Right atrium auricular region (tissue), 2 donors: ENCODE measurements around the gene GASK1A. TPM values are rescaled to one million over a fixed set of nuclear protein-coding genes. Genes with fewer than 3 reads are reported as not detected.
A peak's percentile ranks its signal among the peaks of the same experiment; 100 is the strongest.

ENCODE experiments used
- DNase-seq: peaks from one replicate; pipeline ENCODE4 v3.0.0-alpha.2; 2019; ENCODE audit warnings: low spot score
- H3K27ac ChIP-seq, 2 donors: fragments of 200-600 bp; sonication (generic); 1 replicate in 1 of 2; 2 replicates in 1 of 2; pipeline ENCODE4 v1.5.1; 2016 to 2019
- H3K27me3 ChIP-seq, 2 donors: fragments of 200-600 bp; sonication (generic); one replicate each; pipeline versions ENCODE4 v1.5.1 to v1.6.0; 2017 to 2019
- H3K36me3 ChIP-seq: fragments of 200-600 bp; sonication (generic); one replicate; pipeline ENCODE4 v1.5.1; 2016
- H3K4me1 ChIP-seq, 2 donors: fragments of 200-600 bp; sonication (generic); one replicate each; pipeline versions ENCODE4 v1.5.1 to v1.6.0; 2017 to 2019
- H3K4me3 ChIP-seq, 2 donors: fragments of 200-600 bp; sonication (generic); 1 replicate in 1 of 2; 2 replicates in 1 of 2; pipeline ENCODE4 v1.5.1; 2017 to 2019; ENCODE audit warnings: mild to moderate bottlenecking in 1 of 2, moderate library complexity in 1 of 2
- H3K9me3 ChIP-seq, 2 donors: fragments of 200-600 bp; sonication (generic); one replicate each; pipeline ENCODE4 v1.5.1; 2019
- CTCF ChIP-seq, 2 donors: fragments of 200-600 bp; sonication (generic); IDR thresholded peaks; one replicate each; pipeline ENCODE4 v1.5.1; 2019; ENCODE audit warnings: antibody characterized with exemption in 2 of 2
- total RNA-seq, 2 donors: library from RNA; depleted of rRNA; stranded (reverse); fragments of >200 nt; gene quantifications; one replicate each; pipeline ENCODE4 v1.1.0, GENCODE V29; 2016

Gene GASK1A
- total RNA-seq, 2 donors from 2014 or later: 1.5 to 2.1 TPM

DNA sequence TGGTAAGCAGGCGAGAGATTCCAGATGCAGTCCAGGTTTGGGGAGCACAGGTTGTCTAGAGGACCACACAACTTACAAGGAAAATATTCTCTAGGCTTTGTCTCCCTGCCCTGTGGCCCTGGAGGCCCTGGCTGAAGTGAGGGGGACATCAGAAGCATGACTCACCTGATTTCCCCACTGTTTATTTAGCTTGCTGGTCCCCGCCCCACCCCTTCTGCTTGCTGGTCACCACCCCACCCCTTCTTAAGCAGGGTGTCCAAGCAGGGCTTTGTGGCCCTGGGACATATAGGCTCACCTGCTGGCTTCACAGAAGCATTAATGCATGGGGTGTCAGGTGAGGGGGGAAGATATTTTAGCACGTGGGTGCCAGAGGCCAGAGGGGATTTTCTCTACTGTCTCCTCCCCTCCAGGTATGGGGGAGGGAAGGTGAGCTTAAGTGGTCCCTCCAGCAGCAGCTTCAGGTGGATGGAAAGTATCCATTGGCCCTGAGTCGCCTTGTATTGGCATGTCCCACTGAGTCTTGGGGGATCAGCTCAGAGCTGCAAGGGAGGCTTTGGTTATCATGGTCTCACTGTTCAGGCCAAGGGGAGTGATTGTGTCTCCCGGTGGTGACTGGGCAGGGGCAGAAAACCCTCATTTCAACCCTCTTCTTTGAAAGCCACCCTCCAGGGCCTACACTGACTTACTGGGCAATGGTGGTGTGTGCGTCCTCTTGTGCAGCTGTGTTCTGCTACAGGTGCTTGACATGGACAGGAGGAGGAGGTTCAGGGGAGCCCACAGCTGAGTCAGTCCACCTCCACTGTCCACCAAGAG, 49.8 kb downstream of the GASK1A start:
- Histone ChIP-seq H3K4me3 (no peak overlapping the region), H3K4me1 (no peaks in the 10 kb centered on the region), H3K27me3 (no peaks in the 10 kb centered on the region), H3K27ac (no peak overlapping the region), H3K36me3 (no peaks in the 10 kb centered on the region), H3K9me3 (no peaks in the 10 kb centered on the region)
- DNase-seq: no peak
- no peak for TF ChIP-seq CTCF (IDR thresholded peaks at IDR 0.05)

DNA sequence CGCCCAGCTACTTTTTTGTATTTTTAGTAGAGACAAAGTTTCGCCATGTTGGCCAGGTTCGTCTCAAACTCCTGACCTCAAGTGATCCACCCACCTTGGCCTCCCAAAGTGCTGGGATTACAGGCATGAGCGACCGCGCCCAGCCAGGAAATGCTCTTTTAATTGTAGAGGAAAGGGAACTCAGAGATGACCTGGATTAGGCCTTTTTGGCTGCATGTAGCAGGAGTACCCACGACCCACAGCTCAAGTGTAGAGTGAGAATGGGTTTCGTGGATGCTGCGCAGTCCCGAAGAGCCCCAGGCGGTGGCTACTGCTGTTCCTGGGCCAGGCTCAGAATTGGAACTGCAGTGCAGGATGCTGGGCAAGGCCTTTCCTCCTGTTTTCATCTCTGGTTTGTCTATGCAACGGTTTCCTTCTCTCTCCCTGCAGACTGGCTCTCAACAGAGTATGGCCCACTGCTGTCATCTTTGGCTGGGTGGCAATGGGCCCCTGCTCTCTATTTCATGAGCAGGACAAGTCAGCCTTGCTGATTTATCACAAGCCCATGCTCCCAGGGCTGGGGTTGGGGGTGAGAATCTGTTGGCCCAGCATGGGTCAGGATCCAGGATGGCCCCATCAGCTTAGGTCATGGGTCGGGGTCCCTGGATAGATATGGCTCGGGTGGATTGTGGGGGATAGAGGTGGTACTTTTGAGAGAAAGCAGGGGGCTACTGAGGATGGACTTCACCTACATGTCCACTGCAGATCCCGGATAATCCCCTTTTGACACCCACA, 51.2 kb downstream of the GASK1A start:
- Histone ChIP-seq H3K9me3 (no peaks in the 10 kb centered on the region), H3K4me3 (no peak overlapping the region), H3K27ac (no peak overlapping the region), H3K4me1 (no peaks in the 10 kb centered on the region), H3K27me3 (no peaks in the 10 kb centered on the region), H3K36me3 (no peaks in the 10 kb centered on the region)
- no peak for TF ChIP-seq CTCF (IDR thresholded peaks at IDR 0.05)
- no peak for DNase-seq

GRCh38 chr3:43031485-43031884, 52.4 kb downstream of the GASK1A start:
- Histone ChIP-seq H3K27me3 (no peaks in the 10 kb centered on the region), H3K27ac (peak overlapping the region in 1 of 2 donors; percentile 3), H3K9me3 (no peaks in the 10 kb centered on the region), H3K4me3 (no peak overlapping the region), H3K4me1 (no peaks in the 10 kb centered on the region), H3K36me3 (no peaks in the 10 kb centered on the region)
- DNase-seq: peak; percentile 85
- no peak for TF ChIP-seq CTCF (IDR thresholded peaks at IDR 0.05)

DNA sequence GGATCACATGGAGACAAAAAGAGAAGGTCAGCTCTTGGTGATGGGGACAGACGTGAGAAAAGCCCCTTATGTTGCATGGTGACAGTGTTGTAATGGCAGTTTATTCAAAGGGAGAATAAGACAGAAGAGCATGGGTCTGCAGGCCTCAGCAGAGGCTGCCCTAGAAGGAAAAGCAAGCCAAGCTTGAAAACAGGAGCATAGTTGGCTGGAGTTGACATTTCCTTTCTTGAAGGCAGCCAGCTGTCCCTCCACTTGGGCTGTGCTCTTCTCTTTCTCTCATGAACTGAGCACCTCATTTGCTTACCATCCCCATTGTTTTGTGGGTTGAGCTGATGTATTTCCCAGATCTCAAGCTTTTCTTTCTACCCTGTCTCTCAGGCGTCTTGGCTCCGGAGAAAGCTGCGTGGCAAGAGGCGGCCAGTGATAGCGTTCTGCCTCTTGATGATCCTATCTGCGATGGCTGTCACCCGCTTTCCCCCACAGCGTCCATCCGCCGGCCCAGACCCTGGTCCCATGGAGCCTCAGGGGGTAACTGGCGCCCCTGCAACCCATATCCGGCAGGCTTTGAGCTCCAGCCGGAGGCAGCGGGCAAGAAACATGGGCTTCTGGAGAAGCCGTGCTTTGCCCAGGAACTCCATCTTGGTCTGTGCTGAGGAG, 52.9 kb downstream of the GASK1A start:
- Histone ChIP-seq H3K36me3 (no peaks in the 10 kb centered on the region), H3K4me1 (no peaks in the 10 kb centered on the region), H3K9me3 (no peaks in the 10 kb centered on the region), H3K4me3 (no peak overlapping the region), H3K27me3 (no peaks in the 10 kb centered on the region), H3K27ac (peak overlapping the region in 1 of 2 donors; percentile 3)
- DNase-seq: no peak
- no peak for TF ChIP-seq CTCF (IDR thresholded peaks at IDR 0.05)

GRCh38 chr3:43032646-43033628, 53.8 kb downstream of the GASK1A start:
- Histone ChIP-seq H3K9me3 (no peaks in the 10 kb centered on the region), H3K4me3 (no peak overlapping the region), H3K36me3 (no peaks in the 10 kb centered on the region), H3K27me3 (no peaks in the 10 kb centered on the region), H3K4me1 (no peaks in the 10 kb centered on the region), H3K27ac (no peak overlapping the region)
- peak; percentile 36 for DNase-seq
- TF ChIP-seq CTCF (IDR thresholded peaks at IDR 0.05): no peak
